OCI-LY1 (cell line): ENCODE results near the gene ZNF844.

Experiments used
- H2AFZ ChIP-seq: fragments of 200-600 bp; sonication (generic), shearing (Covaris generic); 2 replicates; pipeline ENCODE4 v1.6.0; 2014; ENCODE audit warnings: antibody characterized with exemption, mild to moderate bottlenecking, low read length
- H3F3A ChIP-seq: fragments of 200-600 bp; sonication (generic), shearing (Covaris generic); 2 replicates; pipeline ENCODE4 v1.6.0; 2014; ENCODE audit warnings: mild to moderate bottlenecking, antibody characterized with exemption, low read length, moderate library complexity; ENCODE audit not compliant: insufficient read depth
- H3K27ac ChIP-seq: fragments of 200-600 bp; sonication (generic); 2 replicates; pipeline ENCODE4 v1.5.1; 2014; ENCODE audit warnings: low read length, mixed run types, mild to moderate bottlenecking, low read depth; ENCODE audit not compliant: poor library complexity, severe bottlenecking
- H3K27me3 ChIP-seq: fragments of 200-600 bp; sonication (generic); 2 replicates; pipeline ENCODE4 v1.6.0; 2014; ENCODE audit warnings: antibody characterized with exemption, mild to moderate bottlenecking, low read length, moderate library complexity; ENCODE audit not compliant: insufficient read depth
- H3K36me3 ChIP-seq: fragments of 200-600 bp; sonication (generic); 2 replicates; pipeline ENCODE4 v1.6.1; 2014; ENCODE audit warnings: mild to moderate bottlenecking, antibody characterized with exemption, low read length, moderate library complexity, mixed read lengths; ENCODE audit not compliant: insufficient read depth
- H3K4me1 ChIP-seq: fragments of 200-600 bp; sonication (generic); 2 replicates; pipeline ENCODE4 v1.5.1; 2014; ENCODE audit warnings: mild to moderate bottlenecking, low read length, moderate library complexity; ENCODE audit not compliant: insufficient read depth, severe bottlenecking
- H3K4me2 ChIP-seq: fragments of 200-600 bp; sonication (generic), shearing (Covaris generic); 2 replicates; pipeline ENCODE4 v1.6.1; 2014; ENCODE audit warnings: low read length
- H3K4me3 ChIP-seq: fragments of 200-600 bp; sonication (generic); 2 replicates; pipeline ENCODE4 v1.5.1; 2014; ENCODE audit warnings: low read length, low read depth, mild to moderate bottlenecking, mixed read lengths; ENCODE audit not compliant: poor library complexity, severe bottlenecking
- H3K79me2 ChIP-seq: fragments of 200-600 bp; shearing (Covaris generic); 2 replicates; pipeline ENCODE4 v1.6.1; 2016; ENCODE audit warnings: mixed run types, low read length, mixed read lengths; ENCODE audit not compliant: insufficient read depth
- H3K9ac ChIP-seq: fragments of 200-600 bp; sonication (generic), shearing (Covaris generic); 2 replicates; pipeline ENCODE4 v1.6.1; 2014; ENCODE audit warnings: mild to moderate bottlenecking, low read length, mixed read lengths
- H3K9me2 ChIP-seq: fragments of 200-600 bp; sonication (generic), shearing (Covaris generic); 2 replicates; pipeline ENCODE4 v1.6.1; 2014; ENCODE audit warnings: low read depth, mild to moderate bottlenecking, low read length, mixed read lengths
- H3K9me3 ChIP-seq: fragments of 200-600 bp; shearing (Covaris generic); 2 replicates; pipeline ENCODE4 v1.6.1; 2014; ENCODE audit warnings: low read length, mixed read lengths
- H4K20me1 ChIP-seq: fragments of 200-600 bp; sonication (generic), shearing (Covaris generic); 2 replicates; pipeline ENCODE4 v1.6.0; 2016; ENCODE audit warnings: mild to moderate bottlenecking, low read length; ENCODE audit not compliant: insufficient read depth
- CTCF ChIP-seq: fragments of 200-600 bp; sonication (generic), shearing (Covaris generic); IDR thresholded peaks from 2 replicates; pipeline ENCODE4 v1.5.1; 2017; ENCODE audit warnings: mild to moderate bottlenecking, antibody characterized with exemption, low read length, moderate library complexity, mixed read lengths
- EZH2 ChIP-seq: fragments of 200-600 bp; sonication (generic), shearing (Covaris generic); IDR thresholded peaks from 2 replicates; pipeline ENCODE4 v1.8.0; 2017; ENCODE audit warnings: borderline replicate concordance, mixed run types, mild to moderate bottlenecking, antibody characterized with exemption, low read length, moderate library complexity, mixed read lengths

The ZNF844 gene

GRCh38 chr19:12112701-12113100 lies 48.2 kb downstream of the ZNF844 start:
- no peak overlapping the region for H3K27ac ChIP-seq
- TF ChIP-seq CTCF (no peak), EZH2 (no peak)

GRCh38 chr19:12113121-12113520 lies 48.6 kb downstream of the ZNF844 start:
- H3K4me1 ChIP-seq, result no peaks in the 10 kb centered on the region
- H3K4me2 ChIP-seq, result no peak overlapping the region
- H3F3A ChIP-seq, result no peaks in the 10 kb centered on the region
- H3K4me3 ChIP-seq, result no peak overlapping the region
- no peak for TF ChIP-seq CTCF
- TF ChIP-seq EZH2, result no peak
- no peaks in the 10 kb centered on the region for H3K9me2 ChIP-seq
- no peak overlapping the region for H3K9ac ChIP-seq
- no peaks in the 10 kb centered on the region; the same call in 1 of the 2 replicates for H3K36me3 ChIP-seq
- H3K79me2 ChIP-seq, result no peaks in the 10 kb centered on the region
- peaks cover 14% of the 10 kb centered on the region for H3K9me3 ChIP-seq
- no peaks in the 10 kb centered on the region for H3K27me3 ChIP-seq
- H4K20me1 ChIP-seq, result no peaks in the 10 kb centered on the region
- no peak overlapping the region for H3K27ac ChIP-seq
- no peak overlapping the region for H2AFZ ChIP-seq

More at GRCh38 chr19:12112701-12113100, 48.2 kb downstream of the ZNF844 start:
- H4K20me1 ChIP-seq, result no peaks in the 10 kb centered on the region
- no peak overlapping the region for H2AFZ ChIP-seq
- H3K4me1 ChIP-seq, result no peaks in the 10 kb centered on the region
- H3K36me3 ChIP-seq, result no peaks in the 10 kb centered on the region; the same call in 1 of the 2 replicates
- H3K27me3 ChIP-seq, result no peaks in the 10 kb centered on the region
- no peak overlapping the region for H3K4me3 ChIP-seq
- no peaks in the 10 kb centered on the region for H3K9me2 ChIP-seq
- no peaks in the 10 kb centered on the region for H3F3A ChIP-seq
- H3K9me3 ChIP-seq, result peaks cover 14% of the 10 kb centered on the region
- H3K79me2 ChIP-seq, result no peaks in the 10 kb centered on the region
- no peak overlapping the region for H3K4me2 ChIP-seq
- no peak overlapping the region for H3K9ac ChIP-seq

GRCh38 chr19:12117201-12117970 lies 52.9 kb downstream of the ZNF844 start:
- no peaks in the 10 kb centered on the region for H3K79me2 ChIP-seq
- no peaks in the 10 kb centered on the region for H3K27me3 ChIP-seq
- no peak overlapping the region for H3K4me2 ChIP-seq
- H3K4me3 ChIP-seq, result no peak overlapping the region
- H3K27ac ChIP-seq, result no peak overlapping the region
- H3F3A ChIP-seq, result no peaks in the 10 kb centered on the region
- H3K36me3 ChIP-seq, result no peaks in the 10 kb centered on the region
- peaks cover 10% of the 10 kb centered on the region for H3K9me3 ChIP-seq
- H2AFZ ChIP-seq, result no peak overlapping the region
- no peak overlapping the region for H3K9ac ChIP-seq
- TF ChIP-seq EZH2 (no peak), CTCF (no peak)
- H4K20me1 ChIP-seq, result no peaks in the 10 kb centered on the region
- H3K4me1 ChIP-seq, result no peaks in the 10 kb centered on the region
- no peaks in the 10 kb centered on the region for H3K9me2 ChIP-seq
